Measurements from ENCODE around the gene MTUS2. TPM values are rescaled to one million over a fixed set of nuclear protein-coding genes. Genes with fewer than 3 reads are reported as not detected.
A peak's percentile ranks its signal among the peaks of the same experiment; 100 is the strongest.

MTUS2 gene
- total and polyA plus RNA-seq, 2 experiments from 2014 or later = 0.27 to 0.38 TPM

DNA sequence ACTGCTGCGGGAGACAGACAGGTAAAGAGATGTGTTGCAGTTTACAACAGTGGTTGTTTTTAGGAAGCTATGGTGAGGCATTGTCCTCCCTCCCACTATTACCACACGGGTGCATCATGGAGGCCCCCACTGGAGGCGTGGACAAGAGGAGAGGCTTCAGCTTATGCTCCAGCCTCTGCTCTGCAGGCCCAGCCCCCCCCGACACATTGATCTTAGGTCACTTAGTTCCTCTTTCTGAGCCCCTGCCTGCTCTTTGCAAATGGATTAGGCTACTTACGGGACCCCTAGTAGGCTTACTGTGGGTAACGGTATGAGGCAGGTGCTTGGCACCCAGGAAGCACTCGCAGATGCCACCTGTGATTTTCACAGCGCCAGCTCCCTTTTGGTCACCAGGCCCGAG is 651.4 kb downstream of the MTUS2 start:
- Histone ChIP-seq H3K4me2 (no peak overlapping the region), H3K27me3 (ENCODE audit: insufficient read depth) (no peaks in the 10 kb centered on the region), H3K36me3 (ENCODE audit: insufficient read depth) (no peaks in the 10 kb centered on the region), H3F3A (replicated peaks; ENCODE audit: low read depth) (no peaks in the 10 kb centered on the region), H3K4me3 (no peak overlapping the region), H3K79me2 (replicated peaks; ENCODE audit: insufficient read depth) (no peaks in the 10 kb centered on the region), H3K27ac (ENCODE audit: low read depth) (no peak overlapping the region), H2AFZ (no peak overlapping the region), H4K20me1 (replicated peaks; ENCODE audit: insufficient read depth) (no peaks in the 10 kb centered on the region), H3K4me1 (ENCODE audit: insufficient read depth) (no peaks in the 10 kb centered on the region), H3K9me2 (ENCODE audit: insufficient read depth) (no peaks in the 10 kb centered on the region)
- Mint-ChIP-seq H3K36me3 (ENCODE audit: low read depth) (no peaks in the 10 kb centered on the region), H3K4me3 (no peak overlapping the region), H3K27me3 (ENCODE audit: insufficient read depth, low read depth, poor library complexity) (peaks cover 3% of the 10 kb centered on the region), H3K27ac (no peak overlapping the region), H3K4me1 (no peaks in the 10 kb centered on the region), H3K9me3 (no peaks in the 10 kb centered on the region)
- no peak for TF ChIP-seq EZH2 (IDR thresholded peaks at IDR 0.05; ENCODE audit: low read depth, unreplicated experiment)
- ATAC-seq = no peak
- DNase-seq (ENCODE audit: low spot score) = no peak

DNA sequence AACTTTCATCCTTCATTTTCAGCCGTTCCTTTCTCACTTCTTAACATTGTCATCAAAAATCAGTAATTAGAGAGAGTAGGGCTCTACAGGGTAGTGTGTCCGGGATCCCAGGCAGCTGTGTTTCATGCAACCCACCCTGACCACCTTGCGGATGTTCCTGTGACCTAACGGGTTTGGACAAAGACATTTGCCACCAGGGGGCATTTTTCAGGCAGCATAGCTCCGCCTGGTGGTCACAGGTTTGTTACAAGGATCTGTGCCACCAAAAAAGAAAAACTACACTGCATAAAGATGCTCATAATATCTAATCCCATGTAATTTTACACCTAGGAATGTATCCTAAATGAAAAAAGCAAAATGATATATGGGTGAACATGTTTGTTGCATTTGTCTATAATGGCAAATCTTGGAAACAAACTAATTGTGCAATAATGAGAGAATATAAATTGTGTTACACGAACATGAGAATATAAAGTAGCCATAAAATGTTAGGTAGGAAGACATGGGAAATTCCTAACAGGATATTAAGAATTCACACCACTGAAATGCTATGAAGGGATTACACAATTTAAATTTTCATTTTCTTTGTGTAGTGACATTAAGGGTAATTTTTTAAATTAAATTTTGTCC is 652.3 kb downstream of the MTUS2 start:
- Histone ChIP-seq H4K20me1 (replicated peaks; ENCODE audit: insufficient read depth) (no peaks in the 10 kb centered on the region), H3K4me2 (no peak overlapping the region), H3K36me3 (ENCODE audit: insufficient read depth) (no peaks in the 10 kb centered on the region), H3K4me1 (ENCODE audit: insufficient read depth) (no peaks in the 10 kb centered on the region), H3K9me2 (ENCODE audit: insufficient read depth) (no peaks in the 10 kb centered on the region), H2AFZ (no peak overlapping the region), H3F3A (replicated peaks; ENCODE audit: low read depth) (no peaks in the 10 kb centered on the region), H3K4me3 (no peak overlapping the region), H3K27ac (ENCODE audit: low read depth) (no peak overlapping the region), H3K27me3 (ENCODE audit: insufficient read depth) (no peaks in the 10 kb centered on the region), H3K79me2 (replicated peaks; ENCODE audit: insufficient read depth) (no peaks in the 10 kb centered on the region)
- Mint-ChIP-seq H3K27me3 (ENCODE audit: insufficient read depth, low read depth, poor library complexity) (peaks cover 2% of the 10 kb centered on the region), H3K27ac (no peak overlapping the region), H3K9me3 (no peaks in the 10 kb centered on the region), H3K36me3 (ENCODE audit: low read depth) (no peaks in the 10 kb centered on the region), H3K4me3 (no peak overlapping the region), H3K4me1 (no peaks in the 10 kb centered on the region)
- TF ChIP-seq ZNF331 (CRISPR knock-in tag; IDR thresholded peaks at IDR 0.05; ENCODE audit: low read depth) (no peak), EZH2phosphoT487 (IDR thresholded peaks at IDR 0.05; ENCODE audit: unreplicated experiment) (no peak), EZH2 (IDR thresholded peaks at IDR 0.05; ENCODE audit: low read depth, unreplicated experiment) (no peak), STAT1 (IDR thresholded peaks at IDR 0.05; ENCODE audit: unreplicated experiment) (no peak)
- TF ChIP-seq, protein P1, sequence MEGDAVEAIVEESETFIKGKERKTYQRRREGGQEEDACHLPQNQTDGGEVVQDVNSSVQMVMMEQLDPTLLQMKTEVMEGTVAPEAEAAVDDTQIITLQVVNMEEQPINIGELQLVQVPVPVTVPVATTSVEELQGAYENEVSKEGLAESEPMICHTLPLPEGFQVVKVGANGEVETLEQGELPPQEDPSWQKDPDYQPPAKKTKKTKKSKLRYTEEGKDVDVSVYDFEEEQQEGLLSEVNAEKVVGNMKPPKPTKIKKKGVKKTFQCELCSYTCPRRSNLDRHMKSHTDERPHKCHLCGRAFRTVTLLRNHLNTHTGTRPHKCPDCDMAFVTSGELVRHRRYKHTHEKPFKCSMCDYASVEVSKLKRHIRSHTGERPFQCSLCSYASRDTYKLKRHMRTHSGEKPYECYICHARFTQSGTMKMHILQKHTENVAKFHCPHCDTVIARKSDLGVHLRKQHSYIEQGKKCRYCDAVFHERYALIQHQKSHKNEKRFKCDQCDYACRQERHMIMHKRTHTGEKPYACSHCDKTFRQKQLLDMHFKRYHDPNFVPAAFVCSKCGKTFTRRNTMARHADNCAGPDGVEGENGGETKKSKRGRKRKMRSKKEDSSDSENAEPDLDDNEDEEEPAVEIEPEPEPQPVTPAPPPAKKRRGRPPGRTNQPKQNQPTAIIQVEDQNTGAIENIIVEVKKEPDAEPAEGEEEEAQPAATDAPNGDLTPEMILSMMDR (conservative IDR thresholded peaks at IDR 0.05; ENCODE audit: low read depth in 2 of 2) = peak; percentile 94 to 99
- TF ChIP-seq, protein P2, sequence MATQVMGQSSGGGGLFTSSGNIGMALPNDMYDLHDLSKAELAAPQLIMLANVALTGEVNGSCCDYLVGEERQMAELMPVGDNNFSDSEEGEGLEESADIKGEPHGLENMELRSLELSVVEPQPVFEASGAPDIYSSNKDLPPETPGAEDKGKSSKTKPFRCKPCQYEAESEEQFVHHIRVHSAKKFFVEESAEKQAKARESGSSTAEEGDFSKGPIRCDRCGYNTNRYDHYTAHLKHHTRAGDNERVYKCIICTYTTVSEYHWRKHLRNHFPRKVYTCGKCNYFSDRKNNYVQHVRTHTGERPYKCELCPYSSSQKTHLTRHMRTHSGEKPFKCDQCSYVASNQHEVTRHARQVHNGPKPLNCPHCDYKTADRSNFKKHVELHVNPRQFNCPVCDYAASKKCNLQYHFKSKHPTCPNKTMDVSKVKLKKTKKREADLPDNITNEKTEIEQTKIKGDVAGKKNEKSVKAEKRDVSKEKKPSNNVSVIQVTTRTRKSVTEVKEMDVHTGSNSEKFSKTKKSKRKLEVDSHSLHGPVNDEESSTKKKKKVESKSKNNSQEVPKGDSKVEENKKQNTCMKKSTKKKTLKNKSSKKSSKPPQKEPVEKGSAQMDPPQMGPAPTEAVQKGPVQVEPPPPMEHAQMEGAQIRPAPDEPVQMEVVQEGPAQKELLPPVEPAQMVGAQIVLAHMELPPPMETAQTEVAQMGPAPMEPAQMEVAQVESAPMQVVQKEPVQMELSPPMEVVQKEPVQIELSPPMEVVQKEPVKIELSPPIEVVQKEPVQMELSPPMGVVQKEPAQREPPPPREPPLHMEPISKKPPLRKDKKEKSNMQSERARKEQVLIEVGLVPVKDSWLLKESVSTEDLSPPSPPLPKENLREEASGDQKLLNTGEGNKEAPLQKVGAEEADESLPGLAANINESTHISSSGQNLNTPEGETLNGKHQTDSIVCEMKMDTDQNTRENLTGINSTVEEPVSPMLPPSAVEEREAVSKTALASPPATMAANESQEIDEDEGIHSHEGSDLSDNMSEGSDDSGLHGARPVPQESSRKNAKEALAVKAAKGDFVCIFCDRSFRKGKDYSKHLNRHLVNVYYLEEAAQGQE (IDR thresholded peaks at IDR 0.05; ENCODE audit: unreplicated experiment) = no peak
- peak; percentile 69 for ATAC-seq
- peak; percentile 85 for DNase-seq (ENCODE audit: low spot score)
